HG03520 (cell line): ENCODE measurements around the gene TWF1.
"Not testable (repeated sequence)": the region's sequence is repeated elsewhere in the genome, so short reads cannot be mapped to it uniquely, and the experiment has no call there.

Source experiments
- ATAC-seq: cut with Tn5 transposase; IDR thresholded peaks from one replicate; pipeline ENCODE4 v1.9.1; 2021; ENCODE audit warnings: mild to moderate bottlenecking, moderate library complexity; ENCODE audit not compliant: unreplicated experiment

Gene TWF1

GRCh38 chr12:43805860-43806736, at the start of gene TWF1:
Gene TWF1, minus strand, starts transcription at chr12:43806317. Its CDS starts 72 bp downstream, at chr12:43806245.
- peak; percentile 91 for ATAC-seq

- no peak for ATAC-seq
These were observed 46.6 kb upstream of the TWF1 start for GRCh38 chr12:43852744-43853143.

DNA sequence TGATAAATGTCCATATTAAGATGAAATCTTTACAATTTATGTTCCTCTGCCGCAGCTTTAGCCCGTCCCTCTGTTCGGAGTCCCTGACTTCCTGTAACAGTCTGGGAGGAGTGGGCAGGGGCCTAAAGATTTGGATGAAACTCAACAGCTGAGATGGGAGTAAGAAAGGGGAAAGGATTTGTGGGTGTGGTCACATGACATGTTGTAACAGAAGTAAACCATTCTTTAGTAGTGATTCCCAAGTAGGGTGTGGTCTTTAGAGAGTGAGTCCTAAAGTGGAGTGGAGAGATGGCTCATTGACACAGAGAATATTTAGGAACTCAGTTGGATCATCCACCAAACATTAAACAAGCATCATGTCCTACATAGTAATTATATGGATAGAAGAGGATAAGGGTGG, 42.7 kb upstream of the TWF1 start:
- no peak for ATAC-seq

GRCh38 chr12:43848226-43848507, 42.0 kb upstream of the TWF1 start:
- no peak for ATAC-seq

GRCh38 chr12:43847425-43848225, 41.5 kb upstream of the TWF1 start:
- not testable (repeated sequence) for ATAC-seq

DNA sequence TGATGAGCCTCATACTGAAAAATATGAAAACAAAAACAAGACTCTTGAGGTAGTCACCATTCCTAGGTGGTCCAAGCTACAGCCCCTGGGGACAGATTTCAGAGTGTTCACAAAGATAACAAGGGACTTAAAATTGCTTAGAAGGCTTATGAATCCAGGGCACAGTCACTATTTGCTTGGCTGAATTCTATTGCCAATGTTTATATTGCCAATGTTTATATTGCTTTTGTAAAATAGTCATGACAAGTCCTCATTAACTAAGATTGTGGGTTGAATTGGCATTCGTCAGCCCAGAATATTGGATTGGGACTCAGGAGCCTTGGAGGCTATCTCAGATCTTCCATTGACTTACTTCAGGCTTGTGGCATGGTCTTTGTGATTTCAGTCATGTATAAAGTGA, 36.1 kb upstream of the TWF1 start:
- ATAC-seq = no peak

DNA sequence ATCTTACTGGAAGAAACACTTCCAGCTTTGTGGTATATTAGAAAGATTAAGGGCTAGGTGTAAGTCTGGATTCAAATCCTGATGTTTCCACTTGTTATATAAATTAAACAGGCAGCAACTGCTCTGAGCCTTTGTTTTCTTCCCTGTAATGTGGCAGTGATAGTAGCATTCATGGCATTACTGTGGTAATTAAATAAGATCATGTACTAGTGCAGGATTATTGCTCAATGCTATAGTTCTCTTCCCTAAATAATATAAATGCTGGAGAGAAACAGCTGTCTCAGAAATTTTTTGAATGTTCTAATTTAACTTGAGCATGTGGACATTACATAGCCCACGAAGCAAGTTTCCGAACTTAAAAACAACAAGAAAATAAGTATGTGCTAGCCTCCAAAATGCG, 35.1 kb upstream of the TWF1 start:
- no peak for ATAC-seq

DNA sequence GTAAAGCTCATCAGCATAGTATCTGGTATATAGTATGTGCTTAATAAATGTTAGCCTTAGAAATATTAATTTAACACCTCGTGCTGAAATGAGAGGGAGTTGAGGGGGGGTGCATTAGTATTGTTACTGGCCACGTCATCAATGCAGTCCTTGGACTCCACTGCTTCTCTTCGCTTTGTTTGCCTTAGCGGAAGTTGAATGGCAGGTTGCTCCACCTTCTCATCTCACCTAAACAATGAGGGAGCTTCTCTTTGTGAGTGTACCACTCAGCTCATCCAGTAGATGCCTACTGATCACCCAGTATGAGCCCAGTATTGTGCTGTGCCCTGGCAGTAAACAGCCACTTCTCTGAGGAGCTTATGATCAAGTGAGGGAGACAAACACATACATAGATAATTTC, 34.2 kb upstream of the TWF1 start:
- no peak for ATAC-seq

DNA sequence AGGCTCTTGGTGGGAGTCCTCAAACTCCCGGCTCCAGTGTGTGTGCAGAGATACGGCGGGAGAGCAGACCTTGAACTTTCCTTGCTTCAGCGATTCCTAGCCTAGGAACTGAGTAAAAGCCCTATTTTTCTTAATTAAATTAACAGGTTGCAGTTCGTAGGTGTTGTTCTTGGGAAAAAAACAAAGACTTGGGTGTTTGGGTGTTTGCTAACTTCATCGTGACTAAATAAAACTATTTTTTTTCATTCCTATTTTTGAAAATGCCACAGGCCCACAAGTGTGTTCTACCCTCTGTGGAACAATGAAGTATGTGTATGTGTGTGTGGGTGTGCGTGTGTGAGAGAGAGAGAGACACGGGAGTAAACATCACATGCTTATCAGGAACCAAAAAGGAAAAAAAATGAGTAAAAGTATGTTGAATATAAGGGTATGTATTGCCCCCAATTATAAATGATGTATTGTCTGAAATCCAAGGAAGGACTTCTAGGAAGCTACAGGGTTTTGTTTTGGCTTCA, 30.4 kb upstream of the TWF1 start:
- ATAC-seq = peak; percentile 22

DNA sequence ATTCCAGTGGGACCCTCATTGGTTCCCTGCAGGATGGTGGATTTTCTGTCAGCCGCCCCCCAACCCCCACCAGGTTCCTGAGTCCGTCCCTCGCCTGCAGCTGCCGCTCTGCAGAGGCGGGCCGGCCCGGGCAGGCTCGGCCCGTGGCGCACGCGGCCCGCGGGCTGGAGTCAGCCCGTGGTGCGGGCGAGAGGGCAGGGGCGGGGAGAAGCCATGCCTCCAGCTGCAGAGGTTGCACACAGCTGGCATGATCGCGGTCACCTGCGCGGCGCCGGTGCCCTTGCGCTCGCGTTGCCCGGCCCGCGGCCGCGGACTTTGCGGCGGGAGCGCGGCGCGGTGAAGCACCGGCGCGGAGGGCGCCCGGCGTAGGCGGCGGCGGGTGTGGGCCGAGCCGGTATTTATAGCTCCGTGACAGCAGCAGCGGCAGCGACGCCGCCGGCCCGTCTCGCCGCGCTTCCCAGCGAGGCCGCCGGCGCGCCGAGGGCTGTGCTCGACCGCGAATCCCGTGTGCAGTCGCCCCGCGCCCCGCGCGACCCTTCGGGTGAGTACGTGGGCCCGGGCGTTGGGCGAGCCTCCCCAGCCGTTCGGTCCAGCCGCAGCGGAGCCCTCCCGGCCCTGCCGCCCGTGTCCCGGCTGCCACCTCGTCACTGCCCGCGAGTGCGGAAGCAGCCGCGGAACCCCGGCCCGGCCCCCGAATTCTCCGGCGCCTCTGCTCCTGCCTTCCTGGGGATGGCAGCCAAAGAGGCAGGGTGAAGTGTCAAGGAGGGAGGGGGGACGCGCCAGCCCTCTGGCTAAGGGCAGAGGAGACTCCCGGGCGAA, 29.7 kb upstream of the TWF1 start, which contains the start of gene TMEM117:
TSS of gene TMEM117 (plus strand) at position 426 of the 819 bp plus-strand sequence.
- peak; percentile 72 for ATAC-seq

DNA sequence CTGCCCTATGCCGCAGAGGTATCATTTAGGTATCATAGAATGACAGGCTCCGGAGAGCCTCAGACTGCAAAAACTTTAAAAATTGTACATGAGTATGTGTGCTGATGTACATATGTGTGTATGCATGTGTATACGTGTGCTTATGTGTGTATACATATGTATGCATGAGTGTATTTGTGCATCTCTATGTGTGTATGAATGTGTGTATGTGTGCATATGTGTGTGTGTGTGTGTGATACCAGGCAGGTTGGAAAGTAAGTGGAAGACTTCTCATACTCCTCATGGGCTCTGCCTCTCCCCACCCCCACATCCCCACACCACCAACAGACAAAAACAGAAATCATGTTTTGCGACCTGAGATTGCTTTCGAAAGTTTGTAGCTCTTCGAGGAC, 29.1 kb upstream of the TWF1 start:
- ATAC-seq = peak; percentile 2

GRCh38 chr12:43832463-43833168, 26.5 kb upstream of the TWF1 start:
- ATAC-seq = no peak

DNA sequence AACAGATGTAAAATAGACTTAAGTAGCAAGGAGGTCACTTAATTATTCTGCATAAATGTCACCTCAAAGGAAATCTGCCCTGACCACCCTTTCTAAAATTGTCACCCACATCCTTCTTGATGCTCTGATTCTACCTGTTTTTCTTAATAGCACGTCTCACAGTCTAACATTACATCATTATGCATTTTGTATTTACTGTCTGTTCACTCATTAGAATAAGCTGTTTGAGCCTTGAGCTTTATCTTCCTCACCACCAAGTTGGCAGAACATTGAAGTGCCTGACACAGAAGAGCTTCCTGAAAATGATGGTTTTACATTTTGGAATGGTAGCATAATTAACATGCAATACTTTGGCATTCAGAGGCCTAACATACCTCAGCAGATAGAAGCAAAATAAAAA, 21.0 kb upstream of the TWF1 start:
- no peak for ATAC-seq

GRCh38 chr12:43826681-43827080, 20.6 kb upstream of the TWF1 start:
- ATAC-seq = no peak

DNA sequence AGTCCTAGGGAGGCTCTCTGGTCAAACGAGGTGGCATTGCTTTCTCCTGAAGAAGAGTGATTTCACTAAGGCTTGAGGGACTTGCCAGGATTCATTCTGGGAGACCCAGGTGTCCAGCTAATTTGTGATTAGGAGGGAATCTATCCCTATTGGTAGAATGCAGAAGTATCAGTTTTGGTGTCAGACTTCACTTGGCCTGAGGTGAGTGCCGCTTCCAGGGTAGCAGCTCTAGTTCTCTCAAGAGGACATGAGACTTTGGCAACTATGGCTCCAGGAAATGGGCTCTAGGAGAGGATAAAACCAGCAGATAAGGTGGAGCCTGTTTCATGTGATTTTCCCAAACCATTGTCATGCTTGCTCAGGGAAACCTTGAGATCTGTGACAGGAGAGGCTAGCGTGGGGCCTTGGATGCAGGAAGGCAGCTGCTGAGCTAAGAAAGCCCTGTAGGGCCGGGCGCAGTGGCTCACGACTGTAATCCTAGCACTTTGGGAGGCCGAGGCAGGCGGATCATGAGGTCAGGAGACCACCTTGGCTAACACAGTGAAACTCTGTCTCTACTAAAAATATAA, 18.2 kb upstream of the TWF1 start:
- no peak for ATAC-seq

GRCh38 chr12:43816168-43816567, 10.1 kb upstream of the TWF1 start:
- ATAC-seq = no peak

DNA sequence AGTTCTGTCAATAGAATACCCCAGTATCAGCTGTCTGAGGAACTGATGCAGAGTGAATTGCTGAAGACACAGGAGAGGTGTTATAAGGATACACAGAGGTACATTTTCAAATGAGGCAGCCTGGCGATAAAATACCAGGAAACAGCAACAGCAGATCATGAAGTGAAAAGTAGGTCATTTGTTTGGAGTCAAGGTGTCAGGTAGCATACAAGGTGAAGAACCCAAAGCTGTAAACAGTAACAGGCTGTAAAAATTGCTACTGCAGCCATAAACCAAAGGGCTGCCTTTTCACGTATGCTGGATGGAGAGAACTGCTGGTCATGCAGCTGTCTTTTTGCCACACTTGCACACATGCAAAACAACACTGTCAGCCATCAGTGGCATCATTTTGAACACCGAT, 9.3 kb upstream of the TWF1 start:
- no peak for ATAC-seq

GRCh38 chr12:43812926-43813325, 6.8 kb upstream of the TWF1 start:
- no peak for ATAC-seq

DNA sequence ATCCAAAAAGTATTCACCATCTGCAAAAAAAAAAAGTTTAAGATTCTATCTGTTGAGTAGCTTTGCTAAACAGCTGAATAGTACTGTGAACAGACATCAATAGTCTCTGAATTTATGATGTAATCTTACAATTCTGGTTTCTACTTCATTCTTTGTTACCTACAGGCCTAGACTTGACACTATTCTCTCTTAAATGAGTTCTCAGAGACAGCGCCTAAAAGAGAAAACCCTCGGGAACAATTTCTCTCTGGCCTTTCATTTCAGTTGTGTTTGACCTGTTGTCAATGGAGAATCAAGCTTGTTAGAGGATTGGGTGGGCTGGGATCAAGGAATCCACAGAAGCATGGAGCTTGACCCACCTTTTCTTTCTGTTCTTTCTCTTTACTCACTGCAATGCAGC, 5.9 kb upstream of the TWF1 start:
- ATAC-seq = no peak

DNA sequence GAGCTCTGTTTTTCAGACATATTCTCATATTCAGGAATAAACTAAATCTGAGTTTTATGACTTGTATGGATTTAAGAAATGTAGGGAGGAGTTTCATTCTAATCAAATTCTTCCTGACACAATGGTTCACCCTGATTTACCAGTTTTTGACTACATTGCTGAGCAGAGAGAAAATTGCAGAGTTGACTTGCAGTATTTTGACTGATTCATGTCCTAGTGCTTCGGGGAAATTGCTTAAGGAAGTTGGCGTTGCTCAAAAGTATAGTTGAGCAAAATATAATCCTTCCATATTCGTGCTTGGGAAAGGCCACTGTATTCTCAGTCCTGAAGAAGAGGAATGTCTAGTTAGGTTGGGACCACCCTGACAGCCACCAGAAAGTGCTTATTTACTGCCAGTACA, 1.3 kb upstream of the TWF1 start:
- ATAC-seq = no peak
